ENCODE results near the gene DCP1A. TPM values are rescaled to one million over a fixed set of nuclear protein-coding genes. Genes with fewer than 3 reads are reported as not detected.

The DCP1A gene
- total and polyA plus RNA-seq, 2 donors (not counting 3 experiments of a cell fraction or from before 2014, with no cell fraction given), result 32.3 to 38.0 TPM

- CTCF ChIA-PET, result interaction anchor here (1.0 kb wide), 1 partner anchor 20 kb away, joined by 3 read pairs; no protein-coding TSS in a partner anchor
- no peak for FAIRE-seq
- H3K27ac ChIP-seq (ENCODE audit: insufficient read depth, low read depth, low read length), result no peak overlapping the region
Observed at GRCh38 chr3:53240989-53241972, 106.1 kb downstream of the DCP1A start.

More at GRCh38 chr3:53240989-53241972, 106.1 kb downstream of the DCP1A start:
- no peak for DNase-seq (ENCODE audit: low read depth, low spot score)
- POLR2A ChIA-PET, result no interaction called here
- Histone ChIP-seq H4K20me1 (replicated peaks; ENCODE audit: control insufficient read depth, extremely low read depth, insufficient read depth, low read length) (peaks cover 2% of the 10 kb centered on the region), H3K9ac (replicated peaks; ENCODE audit: extremely low read depth, insufficient read depth, low read length) (no peak overlapping the region), H3K27me3 (ENCODE audit: control insufficient read depth in 2 of 2, insufficient read depth in 2 of 2, low read length in 2 of 2) (no peaks in the 10 kb centered on the region), H3K4me3 (replicated peaks in 1 of 3; ENCODE audit: insufficient read depth in 1 of 3, low read depth in 1 of 3, low read length in 3 of 3) (no peak overlapping the region), H3K9me1 (replicated peaks; ENCODE audit: control insufficient read depth, extremely low read depth, insufficient read depth, low read length) (no peaks in the 10 kb centered on the region), H2AFZ (ENCODE audit: low read depth, low read length) (no peak overlapping the region), H3K4me1 (ENCODE audit: control insufficient read depth, extremely low read depth, insufficient read depth, low read length) (peaks cover 38% of the 10 kb centered on the region), H3K79me2 (ENCODE audit: control insufficient read depth, insufficient read depth, low read length) (peaks cover 74% of the 10 kb centered on the region), H3K4me2 (ENCODE audit: insufficient read depth, low read length) (no peak overlapping the region), H3K36me3 (ENCODE audit: control insufficient read depth in 2 of 2, extremely low read depth in 1 of 2, insufficient read depth in 2 of 2, low read length in 2 of 2) (peaks cover 23 to 25% of the 10 kb centered on the region in 2 experiments), H3K9me3 (replicated peaks; ENCODE audit: control insufficient read depth, insufficient read depth, low read length) (no peaks in the 10 kb centered on the region)
- dilution Hi-C loops (cut with MboI; ENCODE audit: extremely low pct_ligation_motif_present, low sequenced_read_pairs) (no loop called here), intact Hi-C loops (cut with micrococcal nuclease) (no loop called here)
- no TSS peak for BruUV-seq (replicated peaks)
- TF ChIP-seq CTCF (IDR thresholded peaks at IDR 0.05; ENCODE audit: extremely low read depth in 1 of 2, insufficient read depth in 1 of 2, low read depth in 1 of 2, low read length in 2 of 2) (no peak), MYC (IDR thresholded peaks at IDR 0.05; ENCODE audit: low read depth, low read length) (no peak), FOS (IDR thresholded peaks at IDR 0.05; ENCODE audit: borderline replicate concordance, insufficient read depth, low read length) (no peak), POLR2AphosphoS5 (IDR thresholded peaks at IDR 0.05; ENCODE audit: insufficient read depth, low read depth, low read length) (no peak), POLR2A (IDR thresholded peaks at IDR 0.05; ENCODE audit: low read depth, low read length) (no peak), GATA2 (IDR thresholded peaks at IDR 0.05; ENCODE audit: insufficient read depth, insufficient read length, low read depth, low read length) (no peak), JUN (IDR thresholded peaks at IDR 0.05; ENCODE audit: borderline replicate concordance, insufficient read depth, insufficient read length, low read depth) (no peak), EZH2 (IDR thresholded peaks at IDR 0.05; ENCODE audit: borderline replicate concordance, low read depth, low read length, severe bottlenecking) (no peak)

Data from endothelial cell of umbilical vein (primary cell).